WTC11 (cell line): Measurements from ENCODE around the gene NSUN7. TPM values are rescaled to one million over a fixed set of nuclear protein-coding genes. Genes with fewer than 3 reads are reported as not detected.

ENCODE experiments used
- ATAC-seq: fragments of 200-7000 bp; cut with Tn5 transposase; 2 replicates; pipeline ENCODE4 v1.10.0; 2021; ENCODE audit warnings: mild to moderate bottlenecking, moderate library complexity
- CTCF ChIA-PET: fragments of 300-600 bp; sonication (Branson Sonifier 250); formaldehyde crosslinking; loops from one replicate; lab custom pipeline; 2021; ENCODE audit warnings: antibody characterized with exemption; lab: Charles Lee
- POLR2A ChIA-PET: fragments of 350-600 bp; sonication (Branson Sonifier 250); formaldehyde crosslinking; loops from one replicate; lab custom pipeline; 2021; ENCODE audit warnings: antibody characterized with exemption; lab: Charles Lee
- DNase-seq: peaks from one replicate; pipeline ENCODE4 v3.0.0; 2021; ENCODE audit warnings: low spot score
- H3K27ac Mint-ChIP-seq: 2 replicates; pipeline ENCODE4 v1.8.0; 2021; ENCODE audit warnings: mixed read lengths
- H3K27me3 Mint-ChIP-seq: 2 replicates; pipeline ENCODE4 v1.8.0; 2021; ENCODE audit warnings: low read depth, mild to moderate bottlenecking, moderate library complexity, mixed read lengths
- H3K36me3 Mint-ChIP-seq: 2 replicates; pipeline ENCODE4 v1.8.0; 2021; ENCODE audit warnings: mixed read lengths
- H3K4me1 Mint-ChIP-seq: 2 replicates; pipeline ENCODE4 v1.8.0; 2022; ENCODE audit warnings: mixed read lengths
- H3K4me3 Mint-ChIP-seq: 2 replicates; pipeline ENCODE4 v1.8.0; 2021; ENCODE audit warnings: mild to moderate bottlenecking, moderate library complexity, mixed read lengths
- H3K9me3 Mint-ChIP-seq: 2 replicates; pipeline ENCODE4 v1.8.0; 2021; ENCODE audit warnings: mixed read lengths
- CREB1 ChIP-seq: sonication (generic); formaldehyde crosslinking; IDR thresholded peaks from 2 replicates; pipeline ENCODE4 v1.8.0; 2023; ENCODE audit warnings: mild to moderate bottlenecking, missing genetic modification reagents
- CREM ChIP-seq: sonication (generic); formaldehyde crosslinking; IDR thresholded peaks from 2 replicates; pipeline ENCODE4 v1.8.1; 2022; ENCODE audit warnings: mild to moderate bottlenecking, missing genetic modification reagents, moderate library complexity
- FOXP1 ChIP-seq: sonication (generic); formaldehyde crosslinking; IDR thresholded peaks from 2 replicates; pipeline ENCODE4 v1.8.0; 2022; ENCODE audit warnings: missing genetic modification reagents, mild to moderate bottlenecking, moderate library complexity, borderline replicate concordance
- GRHL2 ChIP-seq: fragments of 250-450 bp; sonication (Bioruptor Pico); IDR thresholded peaks from 2 replicates; pipeline ENCODE4 v1.8.0; 2022; ENCODE audit warnings: mild to moderate bottlenecking, moderate library complexity; ENCODE audit not compliant: insufficient replicate concordance, severe bottlenecking
- JUN ChIP-seq: sonication (generic); formaldehyde crosslinking; IDR thresholded peaks from 2 replicates; pipeline ENCODE4 v1.8.0; 2023; ENCODE audit warnings: mild to moderate bottlenecking, missing genetic modification reagents
- NFYB ChIP-seq: sonication (generic); formaldehyde crosslinking; conservative IDR thresholded peaks from 2 replicates; pipeline ENCODE4 v1.8.0; 2022; ENCODE audit warnings: low read depth, missing genetic modification reagents
- PRRX2 ChIP-seq: fragments of 250-450 bp; sonication (Bioruptor Pico); IDR thresholded peaks from 2 replicates; pipeline ENCODE4 v1.8.0; 2021; ENCODE audit warnings: mild to moderate bottlenecking
- TEAD4 ChIP-seq: sonication (generic); formaldehyde crosslinking; IDR thresholded peaks from 2 replicates; pipeline ENCODE4 v1.8.0; 2022; ENCODE audit warnings: mild to moderate bottlenecking, missing genetic modification reagents
- ZBTB21 ChIP-seq: sonication (generic); formaldehyde crosslinking; IDR thresholded peaks from 2 replicates; pipeline ENCODE4 v1.8.1; 2023; ENCODE audit warnings: mild to moderate bottlenecking, missing genetic modification reagents, borderline replicate concordance
- ZNF138 ChIP-seq: sonication (generic); formaldehyde crosslinking; conservative IDR thresholded peaks from 2 replicates; pipeline ENCODE4 v1.8.1; 2022; ENCODE audit warnings: mild to moderate bottlenecking, moderate library complexity, missing genetic modification reagents
- ZNF671 ChIP-seq: fragments of 250-450 bp; sonication (Bioruptor Pico); IDR thresholded peaks from 2 replicates; pipeline ENCODE4 v1.8.0; 2021; ENCODE audit warnings: mild to moderate bottlenecking
- total RNA-seq: library from RNA; stranded (reverse); gene quantifications from 3 replicates; pipeline ENCODE4 v1.2.3, GENCODE V29; 2021
- TF ChIP-seq, protein P1 (sequence below): sonication (generic); formaldehyde crosslinking; IDR thresholded peaks from 2 replicates; pipeline ENCODE4 v1.8.0; 2023; ENCODE audit warnings: missing genetic modification reagents
- TF ChIP-seq, protein P2 (sequence below): sonication (generic); formaldehyde crosslinking; IDR thresholded peaks from 2 replicates; pipeline ENCODE4 v1.8.0; 2022; ENCODE audit warnings: mild to moderate bottlenecking, missing genetic modification reagents
- TF ChIP-seq, protein P3 (sequence below): sonication (generic); formaldehyde crosslinking; IDR thresholded peaks from 2 replicates; pipeline ENCODE4 v1.8.1; 2022; ENCODE audit warnings: mild to moderate bottlenecking, moderate library complexity, missing genetic modification reagents
- TF ChIP-seq, protein P4 (sequence below): sonication (generic); formaldehyde crosslinking; conservative IDR thresholded peaks from 2 replicates; pipeline ENCODE4 v1.8.1; 2023; ENCODE audit warnings: mild to moderate bottlenecking, low read depth, missing genetic modification reagents, moderate library complexity
- TF ChIP-seq, protein P5 (sequence below): sonication (generic); formaldehyde crosslinking; IDR thresholded peaks from 2 replicates; pipeline ENCODE4 v1.8.1; 2022; ENCODE audit warnings: missing genetic modification reagents, borderline replicate concordance
- TF ChIP-seq, protein P6 (sequence below): sonication (generic); formaldehyde crosslinking; IDR thresholded peaks from 2 replicates; pipeline ENCODE4 v1.8.1; 2023; ENCODE audit warnings: mild to moderate bottlenecking, missing genetic modification reagents, moderate library complexity
- TF ChIP-seq, protein P7 (sequence below): sonication (generic); formaldehyde crosslinking; IDR thresholded peaks from 2 replicates; pipeline ENCODE4 v1.8.0; 2022; ENCODE audit warnings: mild to moderate bottlenecking, missing genetic modification reagents
- TF ChIP-seq, protein P8 (sequence below): fragments of 250-450 bp; sonication (Bioruptor Pico); IDR thresholded peaks from 2 replicates; pipeline ENCODE4 v1.9.0; 2021; ENCODE audit warnings: mild to moderate bottlenecking

Gene NSUN7
- total RNA-seq, 1 experiment from 2014 or later, result 24.1 TPM

DNA sequence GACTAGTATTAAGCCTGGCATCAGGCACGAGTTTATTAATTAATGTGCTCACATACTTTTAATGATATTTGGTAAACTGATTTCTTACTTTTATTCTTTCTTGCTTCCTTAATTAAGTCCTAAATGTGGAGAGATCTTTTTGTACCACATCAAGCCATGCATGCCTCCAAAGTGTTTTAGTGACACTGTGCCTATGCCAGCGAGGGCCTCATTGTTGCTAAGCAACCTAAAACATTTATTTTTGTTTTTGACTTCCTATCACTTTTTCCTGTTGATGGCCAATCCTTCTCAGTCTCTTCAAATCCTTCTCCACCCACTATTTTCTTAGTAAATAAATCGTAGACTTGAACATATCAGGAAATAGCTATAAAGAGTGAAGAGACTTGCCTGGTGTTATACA is 5.5 kb upstream of the NSUN7 start (continued):
- TF ChIP-seq, protein P1, sequence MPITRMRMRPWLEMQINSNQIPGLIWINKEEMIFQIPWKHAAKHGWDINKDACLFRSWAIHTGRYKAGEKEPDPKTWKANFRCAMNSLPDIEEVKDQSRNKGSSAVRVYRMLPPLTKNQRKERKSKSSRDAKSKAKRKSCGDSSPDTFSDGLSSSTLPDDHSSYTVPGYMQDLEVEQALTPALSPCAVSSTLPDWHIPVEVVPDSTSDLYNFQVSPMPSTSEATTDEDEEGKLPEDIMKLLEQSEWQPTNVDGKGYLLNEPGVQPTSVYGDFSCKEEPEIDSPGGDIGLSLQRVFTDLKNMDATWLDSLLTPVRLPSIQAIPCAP (CRISPR knock-in tag), result no peak
- TF ChIP-seq CREB1, result no peak
- TF ChIP-seq, protein P2, sequence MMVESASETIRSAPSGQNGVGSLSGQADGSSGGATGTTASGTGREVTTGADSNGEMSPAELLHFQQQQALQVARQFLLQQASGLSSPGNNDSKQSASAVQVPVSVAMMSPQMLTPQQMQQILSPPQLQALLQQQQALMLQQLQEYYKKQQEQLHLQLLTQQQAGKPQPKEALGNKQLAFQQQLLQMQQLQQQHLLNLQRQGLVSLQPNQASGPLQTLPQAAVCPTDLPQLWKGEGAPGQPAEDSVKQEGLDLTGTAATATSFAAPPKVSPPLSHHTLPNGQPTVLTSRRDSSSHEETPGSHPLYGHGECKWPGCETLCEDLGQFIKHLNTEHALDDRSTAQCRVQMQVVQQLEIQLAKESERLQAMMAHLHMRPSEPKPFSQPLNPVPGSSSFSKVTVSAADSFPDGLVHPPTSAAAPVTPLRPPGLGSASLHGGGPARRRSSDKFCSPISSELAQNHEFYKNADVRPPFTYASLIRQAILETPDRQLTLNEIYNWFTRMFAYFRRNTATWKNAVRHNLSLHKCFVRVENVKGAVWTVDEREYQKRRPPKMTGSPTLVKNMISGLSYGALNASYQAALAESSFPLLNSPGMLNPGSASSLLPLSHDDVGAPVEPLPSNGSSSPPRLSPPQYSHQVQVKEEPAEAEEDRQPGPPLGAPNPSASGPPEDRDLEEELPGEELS, result no peak
- no peak for TF ChIP-seq ZBTB21 (CRISPR knock-in tag)
- TF ChIP-seq ZNF138 (CRISPR knock-in tag), result no peak
- TF ChIP-seq, protein P3, sequence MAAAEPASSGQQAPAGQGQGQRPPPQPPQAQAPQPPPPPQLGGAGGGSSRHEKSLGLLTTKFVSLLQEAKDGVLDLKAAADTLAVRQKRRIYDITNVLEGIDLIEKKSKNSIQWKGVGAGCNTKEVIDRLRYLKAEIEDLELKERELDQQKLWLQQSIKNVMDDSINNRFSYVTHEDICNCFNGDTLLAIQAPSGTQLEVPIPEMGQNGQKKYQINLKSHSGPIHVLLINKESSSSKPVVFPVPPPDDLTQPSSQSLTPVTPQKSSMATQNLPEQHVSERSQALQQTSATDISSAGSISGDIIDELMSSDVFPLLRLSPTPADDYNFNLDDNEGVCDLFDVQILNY (CRISPR knock-in tag), result no peak
- TF ChIP-seq CREM, result no peak
- TF ChIP-seq JUN, result no peak
- TF ChIP-seq, protein P4, sequence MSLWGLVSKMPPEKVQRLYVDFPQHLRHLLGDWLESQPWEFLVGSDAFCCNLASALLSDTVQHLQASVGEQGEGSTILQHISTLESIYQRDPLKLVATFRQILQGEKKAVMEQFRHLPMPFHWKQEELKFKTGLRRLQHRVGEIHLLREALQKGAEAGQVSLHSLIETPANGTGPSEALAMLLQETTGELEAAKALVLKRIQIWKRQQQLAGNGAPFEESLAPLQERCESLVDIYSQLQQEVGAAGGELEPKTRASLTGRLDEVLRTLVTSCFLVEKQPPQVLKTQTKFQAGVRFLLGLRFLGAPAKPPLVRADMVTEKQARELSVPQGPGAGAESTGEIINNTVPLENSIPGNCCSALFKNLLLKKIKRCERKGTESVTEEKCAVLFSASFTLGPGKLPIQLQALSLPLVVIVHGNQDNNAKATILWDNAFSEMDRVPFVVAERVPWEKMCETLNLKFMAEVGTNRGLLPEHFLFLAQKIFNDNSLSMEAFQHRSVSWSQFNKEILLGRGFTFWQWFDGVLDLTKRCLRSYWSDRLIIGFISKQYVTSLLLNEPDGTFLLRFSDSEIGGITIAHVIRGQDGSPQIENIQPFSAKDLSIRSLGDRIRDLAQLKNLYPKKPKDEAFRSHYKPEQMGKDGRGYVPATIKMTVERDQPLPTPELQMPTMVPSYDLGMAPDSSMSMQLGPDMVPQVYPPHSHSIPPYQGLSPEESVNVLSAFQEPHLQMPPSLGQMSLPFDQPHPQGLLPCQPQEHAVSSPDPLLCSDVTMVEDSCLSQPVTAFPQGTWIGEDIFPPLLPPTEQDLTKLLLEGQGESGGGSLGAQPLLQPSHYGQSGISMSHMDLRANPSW, result no peak

DNA sequence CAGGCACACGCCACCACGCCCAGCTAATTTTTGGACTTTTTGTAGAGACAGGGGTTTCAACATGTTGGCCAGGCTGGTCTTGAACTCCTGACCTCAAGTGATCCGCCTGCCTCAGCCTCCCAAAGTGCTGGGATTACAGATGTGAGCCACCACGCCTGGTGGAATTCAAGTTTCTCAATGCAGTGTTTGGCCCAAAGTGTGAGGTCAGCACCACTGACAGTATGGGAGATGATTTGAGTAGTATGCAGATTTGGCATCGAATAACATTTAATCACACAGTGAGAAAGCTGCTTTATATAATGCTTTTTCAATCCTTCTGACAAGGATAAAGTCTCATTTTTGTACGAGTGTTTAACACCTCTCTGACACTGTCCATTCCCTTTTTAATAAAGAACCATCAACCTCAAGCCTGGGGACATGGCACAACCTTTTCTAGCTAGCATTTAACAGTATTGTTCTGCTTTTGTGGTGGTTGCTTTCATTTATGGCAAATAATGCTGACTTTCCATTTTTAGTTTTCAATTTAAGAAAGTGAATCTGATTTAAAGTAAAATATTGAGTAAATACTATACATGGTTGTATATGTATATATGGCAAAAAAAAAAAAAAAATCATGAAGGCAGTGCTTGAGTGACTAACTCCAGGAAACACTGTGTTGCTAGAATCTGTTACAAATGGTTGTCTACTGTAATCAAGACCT is 4.3 kb upstream of the NSUN7 start:
- CTCF ChIA-PET, result no interaction called here
- H3K27ac Mint-ChIP-seq, result no peak overlapping the region

More for the DNA sequence above, 4.3 kb upstream of the NSUN7 start:
- no peak for ATAC-seq
- no peak for DNase-seq
- H3K27me3 Mint-ChIP-seq, result no peaks in the 10 kb centered on the region; the same call in 1 of the 2 replicates
- POLR2A ChIA-PET, result interaction anchor here (0.7 kb wide), 1 partner anchor 66 kb away, joined by 5 read pairs; no protein-coding TSS in a partner anchor
- H3K4me3 Mint-ChIP-seq, result no peak overlapping the region
- no peaks in the 10 kb centered on the region for H3K36me3 Mint-ChIP-seq
- H3K4me1 Mint-ChIP-seq, result peaks cover 12% of the 10 kb centered on the region; the same call in 1 of the 2 replicates
- no peaks in the 10 kb centered on the region for H3K9me3 Mint-ChIP-seq
- TF ChIP-seq TEAD4 (CRISPR knock-in tag), result no peak
- TF ChIP-seq, protein P5, sequence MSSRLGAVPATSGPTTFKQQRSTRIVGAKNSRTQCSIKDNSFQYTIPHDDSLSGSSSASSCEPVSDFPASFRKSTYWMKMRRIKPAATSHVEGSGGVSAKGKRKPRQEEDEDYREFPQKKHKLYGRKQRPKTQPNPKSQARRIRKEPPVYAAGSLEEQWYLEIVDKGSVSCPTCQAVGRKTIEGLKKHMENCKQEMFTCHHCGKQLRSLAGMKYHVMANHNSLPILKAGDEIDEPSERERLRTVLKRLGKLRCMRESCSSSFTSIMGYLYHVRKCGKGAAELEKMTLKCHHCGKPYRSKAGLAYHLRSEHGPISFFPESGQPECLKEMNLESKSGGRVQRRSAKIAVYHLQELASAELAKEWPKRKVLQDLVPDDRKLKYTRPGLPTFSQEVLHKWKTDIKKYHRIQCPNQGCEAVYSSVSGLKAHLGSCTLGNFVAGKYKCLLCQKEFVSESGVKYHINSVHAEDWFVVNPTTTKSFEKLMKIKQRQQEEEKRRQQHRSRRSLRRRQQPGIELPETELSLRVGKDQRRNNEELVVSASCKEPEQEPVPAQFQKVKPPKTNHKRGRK (CRISPR knock-in tag), result no peak
- TF ChIP-seq FOXP1 (CRISPR knock-in tag), result no peak
- TF ChIP-seq, protein P6, sequence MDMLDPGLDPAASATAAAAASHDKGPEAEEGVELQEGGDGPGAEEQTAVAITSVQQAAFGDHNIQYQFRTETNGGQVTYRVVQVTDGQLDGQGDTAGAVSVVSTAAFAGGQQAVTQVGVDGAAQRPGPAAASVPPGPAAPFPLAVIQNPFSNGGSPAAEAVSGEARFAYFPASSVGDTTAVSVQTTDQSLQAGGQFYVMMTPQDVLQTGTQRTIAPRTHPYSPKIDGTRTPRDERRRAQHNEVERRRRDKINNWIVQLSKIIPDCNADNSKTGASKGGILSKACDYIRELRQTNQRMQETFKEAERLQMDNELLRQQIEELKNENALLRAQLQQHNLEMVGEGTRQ (CRISPR knock-in tag), result no peak
- no peak for TF ChIP-seq NFYB (CRISPR knock-in tag)
- TF ChIP-seq ZNF138 (CRISPR knock-in tag), result no peak
- TF ChIP-seq GRHL2 (CRISPR knock-in tag), result no peak
- TF ChIP-seq, protein P7, sequence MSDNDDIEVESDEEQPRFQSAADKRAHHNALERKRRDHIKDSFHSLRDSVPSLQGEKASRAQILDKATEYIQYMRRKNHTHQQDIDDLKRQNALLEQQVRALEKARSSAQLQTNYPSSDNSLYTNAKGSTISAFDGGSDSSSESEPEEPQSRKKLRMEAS, result no peak
- TF ChIP-seq, protein P8, sequence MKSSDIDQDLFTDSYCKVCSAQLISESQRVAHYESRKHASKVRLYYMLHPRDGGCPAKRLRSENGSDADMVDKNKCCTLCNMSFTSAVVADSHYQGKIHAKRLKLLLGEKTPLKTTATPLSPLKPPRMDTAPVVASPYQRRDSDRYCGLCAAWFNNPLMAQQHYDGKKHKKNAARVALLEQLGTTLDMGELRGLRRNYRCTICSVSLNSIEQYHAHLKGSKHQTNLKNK (CRISPR knock-in tag), result no peak
- no peak for TF ChIP-seq PRRX2 (CRISPR knock-in tag)
- no peak for TF ChIP-seq ZNF671 (CRISPR knock-in tag)
